Caco-2 (cell line): ENCODE results near the gene TGIF1. TPM values are rescaled to one million over a fixed set of nuclear protein-coding genes. Genes with fewer than 3 reads are reported as not detected.

Source experiments
- BruUV-seq: library from RNA; stranded (reverse); fragments of 400-500 nt; replicated peaks from 2 replicates; lab custom pipeline; 2021; lab: Mats Ljungman, UMichigan
- CTCF ChIA-PET: fragments of 300-600 bp; sonication (Branson Sonifier 250); formaldehyde crosslinking; loops from one replicate; lab custom pipeline; 2022; ENCODE audit warnings: antibody characterized with exemption; lab: Charles Lee
- POLR2A ChIA-PET: fragments of 300-600 bp; sonication (Branson Sonifier 250); formaldehyde crosslinking; loops from one replicate; lab custom pipeline; 2022; ENCODE audit warnings: antibody characterized with exemption; lab: Charles Lee
- DNase-seq, 2 experiments: peaks; one replicate each; pipeline versions ENCODE4 v3.0.0 to v3.0.0-alpha.2; 2020 to 2022
- H3K27me3 ChIP-seq: replicated peaks from 2 replicates; pipeline ENCODE4 v1.6.0; 2011; ENCODE audit warnings: low read length; ENCODE audit not compliant: control insufficient read depth, insufficient read depth
- H3K36me3 ChIP-seq: 2 replicates; pipeline ENCODE4 v1.5.1; 2011; ENCODE audit warnings: low read length; ENCODE audit not compliant: control insufficient read depth, insufficient read depth
- H3K4me1 ChIP-seq: fragments of 250-450 bp; sonication (Bioruptor Pico); 2 replicates; pipeline ENCODE4 v1.5.1; 2020; ENCODE audit warnings: mild to moderate bottlenecking
- H3K4me3 ChIP-seq: 2 replicates; pipeline ENCODE4 v1.5.1; 2011; ENCODE audit warnings: low read depth, mild to moderate bottlenecking, control low read depth, low read length
- H3K9me3 ChIP-seq: fragments of 250-450 bp; sonication (Bioruptor Pico); 2 replicates; pipeline ENCODE4 v1.5.1; 2020; ENCODE audit warnings: mild to moderate bottlenecking, moderate library complexity
- H3K27ac Mint-ChIP-seq: one replicate; pipeline ENCODE4 v1.8.0; 2022; ENCODE audit warnings: mixed read lengths; ENCODE audit not compliant: unreplicated experiment
- H3K27me3 Mint-ChIP-seq: one replicate; pipeline ENCODE4 v1.8.0; 2022; ENCODE audit warnings: mixed read lengths; ENCODE audit not compliant: insufficient read depth, unreplicated experiment
- H3K36me3 Mint-ChIP-seq: one replicate; pipeline ENCODE4 v1.8.0; 2022; ENCODE audit warnings: mild to moderate bottlenecking, mixed read lengths; ENCODE audit not compliant: insufficient read depth, unreplicated experiment
- H3K4me1 Mint-ChIP-seq: one replicate; pipeline ENCODE4 v1.8.0; 2022; ENCODE audit warnings: low read depth, mixed read lengths; ENCODE audit not compliant: unreplicated experiment
- H3K4me3 Mint-ChIP-seq: one replicate; pipeline ENCODE4 v1.8.0; 2022; ENCODE audit warnings: mild to moderate bottlenecking, moderate library complexity, mixed read lengths; ENCODE audit not compliant: unreplicated experiment
- H3K9me3 Mint-ChIP-seq: one replicate; pipeline ENCODE4 v1.8.0; 2022; ENCODE audit warnings: mixed read lengths; ENCODE audit not compliant: unreplicated experiment
- intact Hi-C: fragments of 100-400 bp; cut with micrococcal nuclease; formaldehyde crosslinking; loops from one replicate; pipeline ENCODE4 v1.10.0; 2022; ENCODE audit not compliant: unreplicated experiment
- total RNA-seq: library from RNA; stranded (reverse); gene quantifications from 2 replicates; pipeline ENCODE4 v1.2.3, GENCODE V29; 2022
- TF ChIP-seq, protein P1 (sequence below), 2 experiments: fragments of 200-600 bp in 1 of 2; IDR thresholded peaks; 1 replicate in 1 of 2; 2 replicates in 1 of 2; pipeline versions ENCODE4 v1.5.1 to v1.8.0; 2011 to 2022; ENCODE audit warnings: antibody characterized with exemption in 1 of 2, control low read depth in 1 of 2, inconsistent platforms in 1 of 2, low read depth in 1 of 2, low read length in 1 of 2, mild to moderate bottlenecking in 1 of 2, moderate library complexity in 1 of 2; ENCODE audit not compliant: insufficient read depth in 1 of 2, severe bottlenecking in 1 of 2, unreplicated experiment in 1 of 2

The TGIF1 gene
- total RNA-seq, 1 experiment from 2014 or later: 107 TPM

DNA sequence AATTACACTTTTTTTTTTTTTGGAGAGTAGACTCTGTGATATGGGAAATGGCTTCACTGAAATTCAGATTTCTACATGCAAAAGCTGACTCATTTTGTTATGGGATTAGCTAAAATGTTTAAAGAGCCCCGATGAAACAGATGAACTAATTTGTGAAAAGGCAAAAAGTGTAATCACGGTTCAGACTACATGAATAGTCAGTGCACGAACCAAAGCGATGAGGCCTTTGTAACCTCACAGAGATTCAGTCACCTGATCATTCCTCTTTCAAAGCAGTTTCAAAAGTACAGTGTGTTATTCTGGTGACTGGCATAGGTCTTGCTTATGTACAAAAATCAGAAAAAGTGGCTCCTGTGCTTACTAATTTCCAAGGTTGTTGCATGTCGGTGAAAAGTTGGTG is 44.6 kb downstream of the TGIF1 start:
- CTCF ChIA-PET: interaction anchor here (0.6 to 1.2 kb wide), 2 partner anchors 13 to 551 kb away, joined by 3 to 4 read pairs; no protein-coding TSS in a partner anchor
- no peak overlapping the region for H3K4me3 Mint-ChIP-seq
- H3K36me3 Mint-ChIP-seq: no peaks in the 10 kb centered on the region
- no peaks in the 10 kb centered on the region for H3K27me3 ChIP-seq
- POLR2A ChIA-PET: no interaction called here
- no peak overlapping the region for H3K27ac Mint-ChIP-seq
- H3K9me3 Mint-ChIP-seq: no peaks in the 10 kb centered on the region
- H3K4me3 ChIP-seq: no peak overlapping the region
- H3K27me3 Mint-ChIP-seq: no peaks in the 10 kb centered on the region
- DNase-seq: no peak
- intact Hi-C loops: no loop called here
- H3K9me3 ChIP-seq: no peaks in the 10 kb centered on the region
- peaks cover 12% of the 10 kb centered on the region for H3K4me1 ChIP-seq
- TF ChIP-seq, protein P1, sequence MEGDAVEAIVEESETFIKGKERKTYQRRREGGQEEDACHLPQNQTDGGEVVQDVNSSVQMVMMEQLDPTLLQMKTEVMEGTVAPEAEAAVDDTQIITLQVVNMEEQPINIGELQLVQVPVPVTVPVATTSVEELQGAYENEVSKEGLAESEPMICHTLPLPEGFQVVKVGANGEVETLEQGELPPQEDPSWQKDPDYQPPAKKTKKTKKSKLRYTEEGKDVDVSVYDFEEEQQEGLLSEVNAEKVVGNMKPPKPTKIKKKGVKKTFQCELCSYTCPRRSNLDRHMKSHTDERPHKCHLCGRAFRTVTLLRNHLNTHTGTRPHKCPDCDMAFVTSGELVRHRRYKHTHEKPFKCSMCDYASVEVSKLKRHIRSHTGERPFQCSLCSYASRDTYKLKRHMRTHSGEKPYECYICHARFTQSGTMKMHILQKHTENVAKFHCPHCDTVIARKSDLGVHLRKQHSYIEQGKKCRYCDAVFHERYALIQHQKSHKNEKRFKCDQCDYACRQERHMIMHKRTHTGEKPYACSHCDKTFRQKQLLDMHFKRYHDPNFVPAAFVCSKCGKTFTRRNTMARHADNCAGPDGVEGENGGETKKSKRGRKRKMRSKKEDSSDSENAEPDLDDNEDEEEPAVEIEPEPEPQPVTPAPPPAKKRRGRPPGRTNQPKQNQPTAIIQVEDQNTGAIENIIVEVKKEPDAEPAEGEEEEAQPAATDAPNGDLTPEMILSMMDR (IDR thresholded peaks at IDR 0.05; ENCODE audit: insufficient read depth in 1 of 2, low read depth in 1 of 2, low read length in 1 of 2, severe bottlenecking in 1 of 2, unreplicated experiment in 1 of 2): no peak
- no peaks in the 10 kb centered on the region for H3K36me3 ChIP-seq
- no TSS peak for BruUV-seq
- peaks cover 23% of the 10 kb centered on the region for H3K4me1 Mint-ChIP-seq

DNA sequence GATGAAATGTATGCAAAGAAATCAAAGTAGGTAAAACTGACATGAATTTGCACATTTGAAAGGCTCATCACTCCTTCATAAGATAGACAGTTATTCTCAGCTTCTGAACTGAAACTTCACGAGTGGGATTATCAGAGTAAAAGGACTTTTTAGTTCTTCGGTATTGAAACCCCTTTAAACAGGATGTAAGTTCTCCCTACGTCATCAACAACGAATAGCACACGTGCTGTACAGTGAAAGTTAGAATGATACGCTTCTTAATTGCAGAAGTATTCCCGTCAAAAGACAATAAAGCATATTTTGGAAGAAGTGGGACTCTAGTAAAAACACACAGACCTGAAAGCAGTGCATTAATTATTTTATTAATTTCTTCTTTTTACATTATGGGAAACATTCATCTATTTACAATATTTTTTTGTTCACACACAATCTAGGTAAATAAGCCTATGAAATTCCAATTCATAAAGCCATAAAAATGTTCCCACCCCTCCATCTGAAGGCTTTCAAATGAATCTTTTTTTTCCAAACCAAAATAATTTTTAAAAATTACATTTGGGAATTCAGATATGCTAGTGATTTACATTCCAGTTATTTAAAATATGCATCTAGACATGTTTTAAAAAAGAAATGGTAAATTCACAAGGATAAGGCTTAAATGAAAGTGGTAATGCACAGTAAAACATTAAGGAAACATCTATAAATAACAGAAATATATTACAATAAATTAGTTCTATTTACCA is 45.9 kb downstream of the TGIF1 start:
- intact Hi-C loops: no loop called here
- Histone ChIP-seq H3K9me3 (no peaks in the 10 kb centered on the region), H3K36me3 (no peaks in the 10 kb centered on the region), H3K27me3 (no peaks in the 10 kb centered on the region), H3K4me3 (no peak overlapping the region), H3K4me1 (peaks cover 22% of the 10 kb centered on the region)
- H3K36me3 Mint-ChIP-seq: no peaks in the 10 kb centered on the region
- TF ChIP-seq, protein P1 (IDR thresholded peaks at IDR 0.05; ENCODE audit: insufficient read depth in 1 of 2, low read depth in 1 of 2, low read length in 1 of 2, severe bottlenecking in 1 of 2, unreplicated experiment in 1 of 2): no peak
- no peaks in the 10 kb centered on the region for H3K9me3 Mint-ChIP-seq
- no peak overlapping the region for H3K4me3 Mint-ChIP-seq
- BruUV-seq: no TSS peak
- CTCF ChIA-PET: no interaction called here
- H3K27ac Mint-ChIP-seq: no peak overlapping the region
- POLR2A ChIA-PET: no interaction called here
- H3K4me1 Mint-ChIP-seq: peaks cover 28% of the 10 kb centered on the region
- no peak for DNase-seq
- H3K27me3 Mint-ChIP-seq: no peaks in the 10 kb centered on the region

DNA sequence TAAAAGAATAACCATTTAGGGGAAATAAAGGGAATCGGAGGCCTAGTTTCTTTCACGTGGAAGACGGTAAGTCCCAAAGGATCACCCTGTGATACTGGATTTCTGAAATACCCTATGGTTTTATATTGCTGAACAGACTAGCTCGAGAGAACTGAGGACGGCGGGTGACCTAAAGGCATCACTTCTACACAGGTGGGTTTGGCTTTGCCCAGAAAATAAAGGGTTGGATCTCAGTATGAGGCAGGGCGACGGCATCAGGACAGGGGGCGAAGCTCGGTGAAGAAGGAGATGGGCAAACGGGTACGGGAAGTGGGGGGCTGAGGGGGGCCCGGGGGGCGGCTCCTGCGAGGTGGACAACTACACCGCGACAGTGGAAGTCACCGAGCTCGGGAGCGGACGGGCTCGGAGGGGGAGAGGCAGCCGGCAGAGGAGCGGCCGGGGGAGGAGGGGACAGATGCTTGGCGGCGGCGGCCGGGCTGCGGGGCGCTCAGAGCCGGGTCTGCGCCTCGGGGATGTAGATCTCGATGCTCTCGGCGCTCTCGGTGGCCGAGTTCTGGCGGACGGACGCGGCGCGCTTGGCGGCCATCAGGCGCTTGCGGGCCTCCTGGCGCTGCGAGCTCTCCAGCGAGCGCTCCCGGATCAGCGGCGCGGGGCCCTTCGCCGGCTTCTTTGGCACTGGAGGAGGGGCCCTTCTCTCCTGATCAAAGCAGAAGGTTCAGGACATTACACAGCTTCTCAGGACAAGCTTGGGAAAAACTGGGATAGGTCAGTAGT is 48.9 kb downstream of the TGIF1 start:
- DNase-seq: peak; percentile 52 to 60
- no TSS peak for BruUV-seq
- Mint-ChIP-seq H3K36me3 (no peaks in the 10 kb centered on the region), H3K9me3 (no peaks in the 10 kb centered on the region), H3K27me3 (no peaks in the 10 kb centered on the region), H3K27ac (peak overlapping the region; percentile 45), H3K4me1 (peaks cover 20% of the 10 kb centered on the region), H3K4me3 (peak overlapping the region; percentile 83)
- POLR2A ChIA-PET: interaction anchor here (0.6 to 0.7 kb wide), 2 partner anchors 128 to 194 kb away, joined by 5 to 7 read pairs; no protein-coding TSS in a partner anchor
- peaks cover 10% of the 10 kb centered on the region for H3K4me1 ChIP-seq
- peak overlapping the region; percentile 38 for H3K4me3 ChIP-seq
- CTCF ChIA-PET: interaction anchor here (0.6 to 2.7 kb wide), 5 partner anchors 32 to 116 kb away, joined by 3 to 9 read pairs (median 4); no protein-coding TSS in a partner anchor
- no peaks in the 10 kb centered on the region for H3K36me3 ChIP-seq
- TF ChIP-seq, protein P1 (IDR thresholded peaks at IDR 0.05; ENCODE audit: insufficient read depth in 1 of 2, low read depth in 1 of 2, low read length in 1 of 2, severe bottlenecking in 1 of 2, unreplicated experiment in 1 of 2): no peak
- H3K27me3 ChIP-seq: no peaks in the 10 kb centered on the region
- intact Hi-C loops: no loop called here
- no peaks in the 10 kb centered on the region for H3K9me3 ChIP-seq
